ENCODE data around the gene CUX1. TPM values are rescaled to one million over a fixed set of nuclear protein-coding genes. Genes with fewer than 3 reads are reported as not detected.
"Not testable (repeated sequence)": the region's sequence is repeated elsewhere in the genome, so short reads cannot be mapped to it uniquely, and the experiment has no call there.

CUX1 gene
- total RNA-seq, 1 donor from 2014 or later, result 118 TPM

- no peak for TF ChIP-seq CTCF (IDR thresholded peaks at IDR 0.05)
- peaks cover 12% of the 10 kb centered on the region for H3K36me3 Mint-ChIP-seq (ENCODE audit: low read depth)
- H3K27me3 Mint-ChIP-seq (ENCODE audit: low read depth), result no peaks in the 10 kb centered on the region
- H3K4me1 Mint-ChIP-seq (ENCODE audit: low read depth), result peaks cover 5% of the 10 kb centered on the region
- no peak overlapping the region for H3K27ac Mint-ChIP-seq (ENCODE audit: unreplicated experiment)
- peaks cover 15% of the 10 kb centered on the region for H3K9me3 Mint-ChIP-seq (ENCODE audit: low read depth)
- no peak overlapping the region for H3K4me3 Mint-ChIP-seq (ENCODE audit: unreplicated experiment)
- no peak for DNase-seq (ENCODE audit: low spot score)
Observed at GRCh38 chr7:101845974-101846373, 28.5 kb downstream of the CUX1 start.

- peaks cover 15% of the 10 kb centered on the region for H3K9me3 Mint-ChIP-seq (ENCODE audit: low read depth)
- no peak overlapping the region for H3K4me3 Mint-ChIP-seq (ENCODE audit: unreplicated experiment)
Observed at GRCh38 chr7:101846800-101847538, 29.5 kb downstream of the CUX1 start.

GRCh38 chr7:101848208-101848951 is 31.0 kb downstream of the CUX1 start:
- no peaks in the 10 kb centered on the region for H3K27me3 Mint-ChIP-seq (ENCODE audit: low read depth)
- H3K4me1 Mint-ChIP-seq (ENCODE audit: low read depth), result peaks cover 10% of the 10 kb centered on the region
- H3K27ac Mint-ChIP-seq (ENCODE audit: unreplicated experiment), result no peak overlapping the region
- H3K9me3 Mint-ChIP-seq (ENCODE audit: low read depth), result peaks cover 15% of the 10 kb centered on the region
- H3K4me3 Mint-ChIP-seq (ENCODE audit: unreplicated experiment), result no peak overlapping the region
- peaks cover 11% of the 10 kb centered on the region for H3K36me3 Mint-ChIP-seq (ENCODE audit: low read depth)
- DNase-seq (ENCODE audit: low spot score), result peak; percentile 38
- TF ChIP-seq CTCF (IDR thresholded peaks at IDR 0.05), result no peak

More at GRCh38 chr7:101846800-101847538, 29.5 kb downstream of the CUX1 start:
- peaks cover 10% of the 10 kb centered on the region for H3K4me1 Mint-ChIP-seq (ENCODE audit: low read depth)
- no peaks in the 10 kb centered on the region for H3K27me3 Mint-ChIP-seq (ENCODE audit: low read depth)
- H3K27ac Mint-ChIP-seq (ENCODE audit: unreplicated experiment), result no peak overlapping the region
- H3K36me3 Mint-ChIP-seq (ENCODE audit: low read depth), result peaks cover 12% of the 10 kb centered on the region
- peak; percentile 33 for DNase-seq (ENCODE audit: low spot score)
- TF ChIP-seq CTCF (IDR thresholded peaks at IDR 0.05), result no peak

GRCh38 chr7:101849314-101849713 is 31.9 kb downstream of the CUX1 start:
- not testable (repeated sequence) for H3K4me1 Mint-ChIP-seq (ENCODE audit: low read depth); H3K27me3 Mint-ChIP-seq (ENCODE audit: low read depth); H3K36me3 Mint-ChIP-seq (ENCODE audit: low read depth); DNase-seq (ENCODE audit: low spot score); H3K4me3 Mint-ChIP-seq (ENCODE audit: unreplicated experiment); H3K27ac Mint-ChIP-seq (ENCODE audit: unreplicated experiment)
- H3K9me3 Mint-ChIP-seq (ENCODE audit: low read depth), result peaks cover 15% of the 10 kb centered on the region

GRCh38 chr7:101852364-101852763 is 34.9 kb downstream of the CUX1 start:
- not testable (repeated sequence) for H3K27ac Mint-ChIP-seq (ENCODE audit: unreplicated experiment); H3K27me3 Mint-ChIP-seq (ENCODE audit: low read depth); DNase-seq (ENCODE audit: low spot score); H3K4me3 Mint-ChIP-seq (ENCODE audit: unreplicated experiment); H3K36me3 Mint-ChIP-seq (ENCODE audit: low read depth)
- H3K9me3 Mint-ChIP-seq (ENCODE audit: low read depth), result peaks cover 11% of the 10 kb centered on the region
- peaks cover 32% of the 10 kb centered on the region for H3K4me1 Mint-ChIP-seq (ENCODE audit: low read depth)

GRCh38 chr7:101853684-101854083 is 36.3 kb downstream of the CUX1 start:
- Mint-ChIP-seq H3K36me3 (ENCODE audit: low read depth) (peaks cover 3% of the 10 kb centered on the region), H3K9me3 (ENCODE audit: low read depth) (peaks cover 5% of the 10 kb centered on the region), H3K27ac (ENCODE audit: unreplicated experiment) (no peak overlapping the region), H3K4me1 (ENCODE audit: low read depth) (peaks cover 36% of the 10 kb centered on the region), H3K4me3 (ENCODE audit: unreplicated experiment) (no peak overlapping the region), H3K27me3 (ENCODE audit: low read depth) (no peaks in the 10 kb centered on the region)
- no peak for DNase-seq (ENCODE audit: low spot score)
- TF ChIP-seq CTCF (IDR thresholded peaks at IDR 0.05), result no peak
